ENCODE measurements around the gene CDC27.

DNA sequence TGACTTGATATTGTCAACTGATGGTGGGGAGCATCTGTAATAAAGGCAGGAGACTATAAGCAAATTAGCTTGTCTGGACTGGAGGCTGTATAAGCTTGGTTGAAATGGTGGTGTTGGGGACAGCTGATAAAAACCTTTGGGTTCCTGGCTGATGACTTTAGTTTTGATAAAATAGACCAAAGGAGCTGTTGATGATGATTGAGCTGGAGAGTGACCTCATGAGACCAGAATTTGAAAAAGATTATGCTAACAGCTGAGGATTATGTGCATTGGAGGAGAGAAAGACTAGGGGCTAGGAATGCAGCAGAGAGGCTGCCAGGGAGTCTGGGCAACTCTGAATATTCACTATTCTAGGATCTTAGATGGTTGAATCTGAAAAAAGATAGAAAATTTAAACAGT lies 8.7 kb upstream of the CDC27 start:
- TF ChIP-seq CTCF (conservative IDR thresholded peaks at IDR 0.05; ENCODE audit: low read length) (no peak), EZH2phosphoT487 (IDR thresholded peaks at IDR 0.05; ENCODE audit: borderline replicate concordance, low read depth, low read length) (no peak)

All from OCI-LY7 (cell line).